ENCODE measurements around the gene PRSS50.

GRCh38 chr3:46709721-46710120 is 7.9 kb downstream of the PRSS50 start:
- no peak for TF ChIP-seq CREB5 (CRISPR knock-in tag; IDR thresholded peaks at IDR 0.05; ENCODE audit: low read depth)
- TF ChIP-seq TOX (CRISPR knock-in tag; IDR thresholded peaks at IDR 0.05; ENCODE audit: borderline replicate concordance): no peak
- TF ChIP-seq TCF4 (CRISPR knock-in tag; IDR thresholded peaks at IDR 0.05; ENCODE audit: borderline replicate concordance): no peak
